GOT3 (cell line): ENCODE data around the gene TRIM71.
"Not testable (repeated sequence)": the region's sequence is repeated elsewhere in the genome, so short reads cannot be mapped to it uniquely, and the experiment has no call there.

Experiments used
- DNase-seq: peaks from one replicate; lab custom pipeline; 2025; ENCODE audit warnings: mixed read lengths; lab: John Stamatoyannopoulos, UW

Gene TRIM71

GRCh38 chr3:32819551-32820348, 2.0 kb downstream of the TRIM71 start:
- DNase-seq = no peak

- no peak for DNase-seq
Observed at GRCh38 chr3:32820430-32820829, 2.6 kb downstream of the TRIM71 start.

DNA sequence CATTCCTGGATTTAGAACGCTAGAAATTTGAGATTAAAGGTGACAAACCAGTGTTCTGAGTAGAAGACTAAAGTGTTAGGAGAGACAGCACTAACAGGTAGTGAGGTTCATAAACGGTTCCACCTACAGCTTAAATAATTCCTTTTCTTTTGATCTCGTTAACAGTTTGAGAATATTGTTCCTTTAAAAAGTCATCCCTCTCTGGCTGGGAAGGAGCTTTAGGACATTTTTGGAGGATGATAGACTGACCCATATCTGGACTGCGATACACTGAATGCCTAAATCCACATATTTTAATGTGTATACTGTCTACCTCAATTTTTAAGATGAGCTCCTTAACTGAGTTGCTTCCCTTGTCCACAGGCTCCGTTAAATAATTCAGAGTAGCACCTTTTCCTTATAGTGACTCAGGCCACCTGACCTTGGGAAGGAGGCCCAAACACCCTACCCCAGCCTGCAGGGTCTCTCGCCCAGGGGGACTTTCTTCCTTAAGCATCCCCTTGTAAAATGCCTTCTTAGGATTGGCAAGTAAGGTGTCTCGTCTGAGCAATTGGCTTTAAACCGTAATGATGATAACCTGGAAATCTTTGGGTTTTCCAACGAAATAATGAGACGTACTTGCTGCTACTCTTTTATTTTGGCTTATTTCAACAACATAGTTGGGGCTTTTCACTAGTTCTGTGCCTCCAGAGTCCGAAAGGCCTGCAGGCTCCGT, 3.3 kb downstream of the TRIM71 start:
- no peak for DNase-seq

DNA sequence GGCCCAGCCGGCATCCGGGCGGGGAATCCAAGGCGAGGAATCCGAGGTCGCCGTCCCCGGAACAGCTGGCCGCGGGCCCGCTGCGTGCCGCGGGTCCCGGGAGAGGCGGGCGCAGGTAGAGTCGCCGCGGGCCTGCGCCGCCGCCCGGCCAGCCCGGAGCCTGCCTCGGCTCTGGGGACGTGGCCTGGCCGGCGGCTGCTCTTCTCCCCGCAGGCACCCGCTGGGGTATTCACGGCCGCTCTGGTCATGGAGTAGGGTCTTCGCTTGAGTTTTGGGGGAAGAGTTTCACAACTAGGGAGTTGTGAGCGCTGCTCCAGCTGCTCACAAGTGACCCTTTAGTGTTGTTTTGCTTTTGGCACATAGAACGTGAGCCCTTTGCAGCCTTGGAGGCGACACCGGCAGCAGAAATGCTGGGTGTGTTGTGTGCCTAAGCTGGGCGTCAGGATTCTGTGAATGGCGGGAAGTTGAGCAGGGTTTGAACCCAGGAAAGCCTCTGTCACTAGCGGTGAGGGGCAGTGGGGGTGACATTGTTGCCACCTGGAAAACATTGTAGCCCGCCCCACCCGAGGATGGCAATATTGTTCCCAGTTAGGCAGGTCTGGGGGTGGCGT, 4.0 kb downstream of the TRIM71 start:
- no peak for DNase-seq

- DNase-seq = no peak
Observed at GRCh38 chr3:32822609-32823498, 5.1 kb downstream of the TRIM71 start.

DNA sequence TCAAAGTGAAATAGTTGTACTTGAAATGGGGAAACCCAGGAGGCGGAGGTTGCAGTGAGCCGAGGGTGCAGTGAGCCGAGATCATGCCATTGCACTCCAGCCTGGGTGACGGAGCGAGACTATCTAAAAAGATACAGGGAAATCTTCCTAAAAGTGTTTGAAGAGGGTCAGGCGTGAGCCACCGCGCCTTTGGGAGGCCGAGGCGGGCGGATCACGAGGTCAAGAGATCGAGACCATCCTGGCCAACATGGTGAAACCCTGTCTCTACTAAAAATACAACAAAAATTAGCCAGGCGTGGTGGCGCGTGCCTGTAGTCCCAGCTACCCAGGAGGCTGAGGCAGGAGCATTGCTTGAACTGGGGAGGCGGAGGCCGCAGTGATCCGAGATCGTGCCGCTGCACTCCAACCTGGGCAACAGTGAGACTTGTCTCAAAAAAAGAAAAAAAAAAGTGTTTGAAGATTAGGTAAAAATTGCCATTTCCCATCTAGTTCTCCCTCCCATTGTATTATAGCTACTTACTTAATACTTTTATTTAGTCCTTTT, 5.9 kb downstream of the TRIM71 start:
- not testable (repeated sequence) for DNase-seq

- DNase-seq = no peak
Observed at GRCh38 chr3:32825601-32826375, 8.0 kb downstream of the TRIM71 start.

- no peak for DNase-seq
Observed at GRCh38 chr3:32831062-32831461, 13.3 kb downstream of the TRIM71 start.

DNA sequence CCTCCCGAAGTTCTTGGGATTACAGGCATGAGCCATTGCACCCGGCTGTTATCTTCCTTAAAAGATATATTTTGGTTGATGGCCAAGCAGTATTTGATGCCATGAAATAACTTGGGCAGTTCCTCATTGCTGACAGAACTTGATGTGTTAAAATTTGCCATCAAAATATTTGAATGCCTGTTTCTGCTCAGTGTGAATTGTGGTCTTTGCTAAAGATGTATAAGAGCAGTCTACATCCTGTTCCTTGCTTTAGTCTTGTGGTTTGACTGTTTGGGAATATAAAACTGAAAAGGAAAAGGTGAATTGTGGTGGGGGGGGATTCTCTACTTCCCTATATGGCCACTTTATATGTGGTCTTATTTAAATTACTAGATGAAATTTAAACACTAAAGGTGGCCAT, 14.0 kb downstream of the TRIM71 start:
- no peak for DNase-seq

DNA sequence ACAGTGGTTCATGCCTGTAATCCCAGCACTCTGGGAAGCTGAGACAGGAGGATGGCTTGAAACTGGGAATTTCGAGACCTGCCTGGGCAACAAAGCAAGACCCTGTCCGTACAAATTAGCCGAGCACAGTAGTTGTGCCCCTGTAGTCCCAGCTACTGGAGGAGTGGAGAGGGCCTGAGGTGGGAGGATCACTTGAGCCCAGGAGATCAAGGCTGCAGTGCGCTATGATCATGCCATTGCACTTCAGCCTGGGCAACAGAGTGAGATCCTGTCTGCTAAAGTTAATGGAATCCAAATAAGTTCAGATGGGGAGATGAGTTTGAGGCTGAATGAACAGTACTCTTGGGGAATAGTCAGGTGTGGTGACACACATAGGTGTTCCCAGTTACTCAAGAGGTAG, 14.4 kb downstream of the TRIM71 start:
- DNase-seq = no peak

GRCh38 chr3:32835049-32835371, 17.2 kb downstream of the TRIM71 start:
- DNase-seq = no peak

DNA sequence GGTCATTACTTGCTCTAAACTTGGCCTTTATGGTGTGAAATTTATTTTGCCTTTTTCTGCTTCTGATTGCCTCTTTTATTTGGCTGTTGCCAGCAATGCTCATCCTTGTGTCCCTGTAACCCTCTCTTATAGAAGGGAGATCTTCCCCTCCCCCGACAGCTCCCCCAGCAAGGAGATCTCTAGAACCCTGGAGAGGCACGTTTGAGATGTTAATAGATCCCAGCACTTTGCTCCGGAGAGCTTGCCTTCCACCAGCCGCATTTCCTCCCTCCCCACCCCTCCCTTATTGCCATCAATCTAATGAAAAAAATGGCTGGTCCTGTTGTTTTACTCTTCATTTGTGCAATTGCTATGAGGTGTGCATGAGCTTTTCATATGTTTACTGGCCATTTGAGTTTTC, 18.2 kb downstream of the TRIM71 start:
- no peak for DNase-seq

- no peak for DNase-seq
Observed at GRCh38 chr3:32836601-32837000, 18.8 kb downstream of the TRIM71 start.

DNA sequence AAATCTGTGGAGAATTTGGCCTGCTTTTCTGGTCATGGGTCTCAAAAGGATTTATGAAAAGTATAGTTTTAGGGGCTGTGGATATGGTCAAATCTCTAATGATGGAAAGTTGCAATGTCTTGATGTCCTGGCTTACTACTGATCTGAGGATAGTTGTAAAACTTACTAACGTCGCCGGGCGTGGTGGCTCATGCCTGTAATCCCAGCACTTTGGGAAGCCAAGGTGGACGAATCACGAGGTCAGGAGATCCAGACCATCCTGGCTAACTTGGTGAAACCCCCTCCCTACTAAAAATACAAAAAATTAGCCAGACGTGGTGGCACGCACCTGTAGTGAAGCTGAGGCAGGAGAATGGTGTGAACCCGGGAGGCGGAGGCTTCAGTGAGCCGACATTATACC, 19.6 kb downstream of the TRIM71 start:
- no peak for DNase-seq

DNA sequence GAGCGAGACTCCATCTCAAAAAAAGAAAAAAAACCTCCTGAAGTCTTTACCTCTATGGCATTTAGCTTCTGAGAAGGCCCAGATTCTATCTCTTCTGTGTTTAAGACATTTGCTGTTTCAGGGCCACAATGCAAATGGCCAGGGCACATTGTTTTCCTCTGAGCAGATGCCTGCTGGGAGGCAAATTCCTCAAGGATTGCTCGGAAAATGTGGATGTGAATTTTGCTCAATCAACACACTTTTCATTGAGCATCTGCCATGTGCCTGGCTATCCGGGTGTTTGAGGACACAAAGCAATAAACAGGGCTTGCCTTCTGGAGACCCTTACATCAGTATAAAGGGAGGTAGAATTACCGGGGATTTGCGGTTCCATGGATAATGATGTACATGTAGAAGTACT, 20.0 kb downstream of the TRIM71 start:
- DNase-seq = no peak

- DNase-seq = no peak
Observed at GRCh38 chr3:32839714-32840085, 21.9 kb downstream of the TRIM71 start.

DNA sequence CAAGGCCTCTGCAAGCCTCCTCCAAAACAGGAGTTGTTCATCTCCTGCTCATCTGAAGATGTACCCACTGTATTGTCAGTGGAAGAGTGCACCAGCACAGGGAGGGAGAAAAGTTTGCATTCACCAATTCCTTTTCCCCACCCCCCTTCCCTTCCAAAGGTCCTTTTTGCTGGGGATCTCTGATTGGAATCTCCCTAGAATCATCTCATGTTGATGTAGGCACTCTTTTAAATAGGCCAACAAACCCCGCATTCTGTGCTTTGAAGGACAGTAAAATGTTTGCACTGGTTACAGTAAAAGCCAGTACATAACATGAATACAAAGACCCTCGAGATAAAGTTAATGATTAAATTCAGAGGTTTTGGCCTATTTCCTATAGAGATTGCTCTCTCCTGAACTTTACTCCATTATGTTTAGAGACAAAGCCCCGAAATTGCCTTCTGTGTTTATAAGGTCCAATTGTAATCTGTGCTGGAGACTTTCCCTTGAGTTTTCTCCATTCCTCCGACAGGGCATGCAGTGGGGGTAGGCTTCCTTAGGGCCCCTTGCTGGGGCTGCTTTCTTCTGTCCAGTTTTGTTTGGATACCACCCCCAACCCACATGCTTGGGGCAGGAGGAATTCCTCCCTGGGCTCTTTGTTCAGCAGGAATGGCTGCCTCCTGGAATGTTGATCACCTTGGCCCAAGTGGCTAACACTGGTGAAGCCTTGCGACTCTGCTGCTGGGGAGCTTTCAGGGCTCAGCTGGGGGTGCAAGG, 22.5 kb downstream of the TRIM71 start:
- DNase-seq = no peak

DNA sequence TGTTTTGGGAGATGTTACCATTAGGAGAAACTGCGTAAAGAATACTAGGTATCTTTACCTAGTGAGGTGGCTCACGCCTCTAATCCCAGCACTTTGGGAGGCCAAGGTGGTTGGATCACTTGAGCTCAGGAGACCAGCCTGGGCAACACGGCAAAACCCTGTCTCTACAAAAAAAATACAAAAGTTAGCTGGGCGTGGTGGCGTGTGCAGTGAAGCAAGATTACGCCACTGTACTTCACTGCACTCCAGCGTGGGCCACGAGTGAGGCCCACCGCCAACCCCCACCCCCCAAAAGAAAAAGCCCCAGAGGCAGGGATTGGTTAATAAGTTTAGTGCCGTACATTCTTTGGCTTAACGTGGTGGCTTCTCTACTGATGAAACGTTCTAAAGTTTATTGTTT, 23.5 kb downstream of the TRIM71 start:
- no peak for DNase-seq

- no peak for DNase-seq
Observed at GRCh38 chr3:32841867-32842470, 24.2 kb downstream of the TRIM71 start.

GRCh38 chr3:32842531-32842931, 24.7 kb downstream of the TRIM71 start:
- no peak for DNase-seq
